Activated T-helper 9 cell treated with anti-CD3 and anti-CD28 coated beads, Interleukin-2, amount 50 U/mL, for 16 hours (primary cell): ENCODE measurements around the gene MAGEL2.
"Not testable (repeated sequence)": the region's sequence is repeated elsewhere in the genome, so short reads cannot be mapped to it uniquely, and the experiment has no call there.

Experiments
- DNase-seq: peaks from one replicate; pipeline ENCODE4 v3.0.0-alpha.2; 2020; ENCODE audit warnings: low read depth

The MAGEL2 gene

DNA sequence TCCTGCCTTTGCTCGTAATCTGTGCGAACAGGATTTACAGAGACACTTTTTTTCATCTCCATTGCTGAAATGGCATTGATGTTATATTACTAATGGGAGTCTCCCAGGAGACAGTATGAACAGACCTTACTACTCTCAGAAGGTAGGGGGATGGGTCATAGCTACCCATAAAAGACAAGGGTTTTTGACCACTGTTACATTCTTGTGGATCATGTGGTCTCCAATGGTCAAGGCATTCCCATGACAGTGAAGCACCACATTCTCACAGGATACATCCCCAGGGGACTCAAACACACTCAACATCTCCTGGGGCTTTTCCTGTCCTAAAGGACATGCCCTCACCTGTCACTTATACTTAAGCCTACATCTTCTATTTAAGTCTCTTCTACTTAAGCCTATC lies 41.4 kb downstream of the MAGEL2 start:
- no peak for DNase-seq

DNA sequence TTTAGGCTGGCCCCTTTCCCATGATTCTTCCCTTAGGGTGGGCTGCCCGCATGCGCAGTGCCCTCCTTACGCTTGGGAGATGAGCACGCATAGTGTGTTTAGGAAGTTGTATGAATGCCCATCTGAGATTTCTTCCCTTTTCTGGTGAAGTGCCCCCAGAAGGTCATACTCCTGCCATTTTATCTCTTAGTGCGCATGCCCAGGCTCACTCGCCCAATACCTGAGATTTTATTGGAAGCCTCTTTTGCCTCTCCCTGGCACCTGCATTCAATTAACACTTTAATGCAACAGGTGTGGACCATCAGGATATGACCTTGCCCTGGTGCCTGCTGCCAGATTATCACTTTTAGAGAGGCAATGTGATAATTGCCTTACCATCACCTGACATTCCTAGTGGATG lies 45.5 kb downstream of the MAGEL2 start:
- DNase-seq: no peak

DNA sequence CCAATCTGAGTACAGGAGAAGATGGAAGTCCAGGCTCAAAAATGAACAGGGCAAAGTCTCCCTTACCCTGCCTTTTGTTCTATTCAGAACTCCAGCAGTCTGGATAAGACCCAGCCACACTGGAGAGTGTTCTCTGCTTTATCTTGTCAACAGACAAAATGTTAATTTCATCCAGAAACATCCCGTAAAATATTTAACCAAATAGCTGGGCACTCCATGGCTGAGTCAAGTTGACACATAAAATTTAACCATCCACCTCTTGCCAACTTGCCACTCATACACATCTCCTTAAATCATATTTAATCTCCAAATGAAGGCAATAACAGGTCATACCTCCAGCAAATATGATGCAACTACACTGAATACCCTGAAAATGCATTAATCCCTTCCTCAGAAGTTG lies 48.6 kb downstream of the MAGEL2 start:
- no peak for DNase-seq

DNA sequence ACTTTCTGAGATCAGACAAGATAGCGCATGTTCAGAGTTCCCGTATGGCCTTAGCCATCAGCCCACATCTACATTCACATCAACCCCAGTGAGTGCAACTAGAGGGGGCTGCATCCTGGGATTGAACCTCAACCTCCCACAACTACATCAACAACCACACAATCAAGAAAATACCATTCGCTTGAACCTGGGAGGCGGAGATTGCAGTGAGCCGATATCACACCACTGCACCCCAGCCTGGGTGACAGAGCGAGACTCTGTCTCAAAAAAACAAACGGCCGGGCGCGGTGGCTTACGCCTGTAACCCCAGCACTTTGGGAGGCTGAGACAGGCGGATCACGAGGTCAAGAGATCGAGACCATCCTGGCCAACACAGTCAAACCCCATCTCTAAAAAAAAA lies 50.4 kb downstream of the MAGEL2 start:
- not testable (repeated sequence) for DNase-seq

DNA sequence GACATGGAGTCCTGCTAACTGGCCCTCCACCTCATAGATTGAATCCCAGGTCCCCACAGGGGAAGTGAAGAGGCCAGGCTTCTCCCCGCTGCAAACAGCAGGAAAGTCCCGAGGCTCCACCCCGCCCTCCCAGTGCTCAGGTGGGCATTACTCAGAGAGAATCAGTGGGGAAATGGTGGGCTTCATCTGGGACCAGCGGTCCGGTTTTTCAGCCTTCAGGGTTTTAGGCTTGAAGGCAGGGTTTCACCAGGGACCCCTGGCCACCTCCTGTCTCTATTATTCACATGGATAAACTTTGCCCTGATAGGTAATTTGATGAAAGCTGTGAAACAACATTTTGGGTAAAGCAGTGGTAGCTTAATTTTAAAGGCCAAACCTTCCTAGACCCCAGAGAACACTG lies 50.9 kb downstream of the MAGEL2 start:
- no peak for DNase-seq

DNA sequence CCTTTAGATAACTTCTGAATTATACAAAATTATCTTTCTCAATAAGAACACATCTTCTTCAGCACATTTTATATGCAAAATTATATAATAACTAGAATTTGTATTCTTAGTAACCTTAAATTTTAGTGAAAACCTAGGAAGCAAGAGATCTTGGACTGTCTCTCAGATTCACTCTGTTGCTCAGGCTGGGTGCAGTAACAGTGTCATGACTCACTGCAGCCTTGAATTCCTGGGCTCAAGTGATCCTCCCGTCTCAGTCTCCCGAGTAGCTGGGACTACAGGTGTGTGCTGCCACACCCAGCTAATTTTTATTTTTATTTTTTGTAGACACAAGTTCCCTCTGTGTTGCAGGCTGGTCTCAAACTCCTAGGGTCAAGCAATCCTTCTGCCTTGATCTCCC lies 52.3 kb downstream of the MAGEL2 start:
- DNase-seq: no peak

DNA sequence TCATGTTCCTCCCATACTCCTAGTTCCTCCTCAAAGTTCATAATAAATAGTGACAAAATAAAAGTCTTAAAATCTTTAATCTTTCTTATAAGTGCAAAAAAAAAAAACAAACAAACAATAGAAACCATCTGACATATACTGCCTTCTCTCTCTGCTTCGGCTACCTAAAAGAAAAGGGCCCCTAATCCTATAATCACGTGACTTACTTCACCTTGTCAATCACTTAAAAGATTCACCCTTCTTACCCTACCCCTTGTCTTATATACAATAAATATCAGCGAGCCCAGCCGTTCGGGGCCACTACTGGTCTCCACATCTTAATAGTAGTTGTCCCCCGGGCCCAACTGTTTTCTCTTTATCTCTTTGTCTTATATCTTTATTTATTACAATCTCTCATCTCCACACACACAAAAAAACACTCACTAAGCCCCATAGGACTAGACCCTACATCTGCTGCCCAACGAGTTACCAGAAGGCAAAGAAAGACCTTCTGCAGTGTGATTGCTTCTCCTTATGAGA lies 53.4 kb downstream of the MAGEL2 start:
- no peak for DNase-seq
